Measurements from ENCODE around the gene PDE4D.

Gene PDE4D

DNA sequence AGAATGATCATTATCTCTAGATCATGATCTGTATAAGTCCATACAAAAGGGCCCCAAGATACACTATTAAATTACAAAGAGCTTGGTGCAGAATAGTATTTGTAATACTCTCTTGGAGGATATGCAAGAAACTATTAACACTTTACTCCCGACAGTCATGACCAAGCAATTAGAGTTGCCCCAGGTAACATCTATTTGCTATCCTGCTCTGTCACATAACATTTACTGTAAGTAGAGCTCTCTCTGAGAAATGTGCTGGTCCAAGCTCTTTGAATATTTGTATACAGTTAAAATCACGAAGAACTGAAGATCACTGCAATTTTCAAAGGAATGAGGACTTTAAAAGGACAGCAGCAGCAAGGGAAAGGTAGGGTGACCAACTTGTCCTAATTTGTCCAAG, 757.0 kb downstream of the PDE4D start:
- no peak for DNase-seq (ENCODE audit: low read depth)

DNA sequence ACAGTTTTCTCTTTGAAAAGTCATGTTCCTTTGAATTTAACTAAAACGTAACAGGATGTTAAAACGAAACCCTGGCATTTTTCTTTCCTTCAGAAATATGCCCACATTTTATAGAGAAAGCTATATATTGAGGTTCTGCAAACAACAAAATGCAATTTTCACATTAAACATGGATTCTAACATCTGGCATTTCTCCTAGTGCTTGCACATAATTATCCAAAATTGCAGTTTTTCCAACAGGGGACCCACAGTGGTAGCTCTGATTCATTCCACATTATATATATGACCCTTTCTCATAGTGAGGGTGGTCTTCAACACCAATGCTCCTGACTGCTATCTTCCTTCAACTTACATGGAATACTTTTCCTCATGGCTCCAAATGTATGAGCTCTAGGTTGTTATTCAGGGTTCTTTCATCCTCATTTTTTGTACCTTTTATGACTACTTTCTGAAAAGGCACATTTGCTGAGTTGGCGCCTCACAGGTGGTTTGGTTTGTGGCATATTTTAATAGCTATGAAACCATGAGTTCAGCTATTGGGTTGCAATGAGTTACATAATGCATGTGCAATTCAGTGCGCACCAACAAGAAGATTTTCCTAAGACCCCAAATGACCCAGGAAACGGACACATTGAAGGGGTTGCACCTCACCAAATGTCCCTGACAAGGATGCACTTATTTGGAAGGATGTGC, 758.9 kb downstream of the PDE4D start:
- DNase-seq (ENCODE audit: low read depth): no peak

DNA sequence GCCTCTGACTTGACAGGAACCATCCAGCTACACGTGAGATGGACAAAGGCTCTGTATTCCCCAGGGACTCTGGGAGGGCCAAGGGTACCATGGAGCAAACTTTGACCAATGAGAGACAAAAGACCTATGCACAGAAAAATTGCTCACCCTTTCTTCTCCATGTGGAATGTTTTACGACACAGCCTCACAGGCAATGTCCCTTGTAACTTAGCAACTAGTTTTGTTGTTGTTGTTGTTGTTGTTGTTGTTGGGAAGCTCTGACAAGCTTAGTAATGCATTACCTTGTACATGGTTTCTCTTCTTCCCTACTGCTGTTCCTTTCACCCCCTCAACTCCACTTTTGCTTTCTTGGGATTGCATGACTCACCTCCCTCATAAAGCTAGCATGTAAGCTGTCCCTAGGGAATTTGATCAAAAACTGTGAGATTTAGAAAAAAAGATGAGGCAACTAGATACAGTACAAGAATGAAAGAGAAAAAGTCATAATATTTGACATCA, 759.7 kb downstream of the PDE4D start:
- DNase-seq (ENCODE audit: low read depth): no peak

DNA sequence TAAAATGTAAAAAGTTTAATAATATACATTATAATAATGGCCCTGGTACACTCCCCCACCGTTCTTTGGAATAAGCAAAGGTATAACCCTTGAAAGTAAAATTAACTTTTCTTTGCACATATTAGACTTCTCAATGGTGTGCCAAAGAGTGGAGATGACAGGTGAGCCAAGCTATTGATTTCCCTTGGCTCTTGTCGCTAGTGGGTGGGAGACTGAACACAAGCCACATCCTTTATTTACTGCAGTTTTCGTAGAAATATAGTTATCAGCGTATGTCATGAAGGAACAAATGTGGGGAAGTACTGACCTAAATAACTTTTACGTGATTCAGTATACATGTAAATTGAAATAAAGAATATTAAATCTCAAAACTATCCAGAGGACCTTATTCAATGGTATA, 761.4 kb downstream of the PDE4D start:
- DNase-seq (ENCODE audit: low read depth): no peak

DNA sequence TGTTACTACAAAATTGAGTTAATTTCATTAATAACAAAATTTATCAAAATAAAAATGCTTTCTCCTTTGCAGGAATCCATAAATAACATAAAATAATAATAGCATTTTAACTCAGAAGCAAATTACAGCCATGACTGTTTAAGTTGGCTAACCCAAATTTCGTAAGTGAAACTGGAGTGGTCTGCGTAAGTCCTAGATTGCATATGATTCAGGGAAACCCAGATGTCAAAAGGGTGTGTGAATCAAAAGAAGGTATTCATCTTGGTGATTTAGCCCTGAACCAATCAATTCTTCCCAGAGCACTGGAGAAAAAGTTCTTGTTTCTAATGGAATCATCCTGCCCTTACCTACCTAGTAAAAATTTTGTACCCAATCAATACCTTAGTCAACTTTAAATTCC, 763.1 kb downstream of the PDE4D start:
- no peak for DNase-seq (ENCODE audit: low read depth)

DNA sequence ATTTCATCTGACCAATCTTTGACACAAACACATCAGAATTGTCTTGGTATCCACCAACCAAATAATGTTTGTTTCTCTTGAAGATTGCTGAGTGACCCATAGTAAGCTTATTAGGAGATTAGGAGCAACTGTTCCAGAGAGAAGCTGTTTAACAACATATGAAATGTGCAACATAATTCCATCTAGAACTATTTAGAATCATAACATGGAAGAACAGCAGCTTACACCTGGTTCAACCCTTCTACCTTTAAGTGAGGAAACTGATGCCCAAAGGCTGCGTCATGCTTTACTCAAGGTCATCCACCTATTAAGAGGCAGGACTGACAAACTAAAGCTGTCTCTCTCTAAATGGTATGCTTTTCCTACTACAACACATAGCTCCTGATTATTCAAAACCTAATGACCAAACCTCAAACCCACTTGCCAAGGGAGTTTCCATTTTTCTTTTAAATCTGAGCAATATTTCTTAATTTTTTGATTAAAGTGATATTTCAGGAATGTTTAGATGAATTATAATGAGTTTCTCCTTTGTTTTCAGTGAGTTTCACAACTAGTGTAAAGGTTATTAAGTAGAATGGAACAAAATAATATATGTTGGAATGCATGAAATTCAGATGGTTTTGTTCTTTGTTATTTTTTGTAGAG, 764.8 kb downstream of the PDE4D start:
- no peak for DNase-seq (ENCODE audit: low read depth)

DNA sequence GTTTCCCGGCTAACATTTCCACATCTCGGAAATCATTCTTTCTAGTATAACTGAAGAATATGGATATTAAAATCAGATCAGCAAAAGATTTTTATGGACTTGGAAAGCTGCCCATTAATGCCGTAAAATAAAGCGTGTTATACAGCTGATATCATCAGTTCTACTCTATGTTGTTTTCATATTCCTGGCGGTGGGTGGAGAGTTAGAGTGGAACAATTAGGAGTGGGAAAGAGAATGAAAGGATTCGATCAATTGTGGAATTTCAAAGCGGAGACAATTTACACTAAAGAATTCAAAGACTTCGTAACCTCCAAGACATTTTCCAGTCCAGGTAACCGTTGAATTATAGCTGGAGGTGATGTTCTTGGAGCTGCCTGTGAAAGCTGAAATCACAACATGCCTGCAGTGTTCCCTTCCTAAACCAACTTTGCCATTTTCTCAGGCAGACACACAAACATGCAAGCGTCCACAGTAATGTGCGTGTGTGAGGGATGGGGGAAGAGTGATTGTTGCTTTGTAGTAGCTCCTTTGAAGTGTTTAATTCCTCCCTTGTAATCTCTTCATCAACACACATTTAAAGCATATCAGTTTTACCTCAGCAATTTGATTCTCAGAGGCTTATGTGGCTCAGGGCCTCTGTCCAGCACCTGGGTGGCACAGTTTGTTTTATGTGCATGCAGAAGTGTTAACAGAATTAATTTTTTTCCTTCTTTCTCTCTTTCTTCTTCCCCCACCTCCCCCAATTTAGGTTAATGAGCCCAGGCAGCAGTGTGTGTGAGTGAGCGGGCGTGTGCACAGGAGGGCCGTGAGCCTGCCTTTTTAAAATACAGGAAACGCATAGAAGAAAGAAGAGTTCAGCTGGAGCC, 766.6 kb downstream of the PDE4D start:
- no peak for DNase-seq (ENCODE audit: low read depth)

DNA sequence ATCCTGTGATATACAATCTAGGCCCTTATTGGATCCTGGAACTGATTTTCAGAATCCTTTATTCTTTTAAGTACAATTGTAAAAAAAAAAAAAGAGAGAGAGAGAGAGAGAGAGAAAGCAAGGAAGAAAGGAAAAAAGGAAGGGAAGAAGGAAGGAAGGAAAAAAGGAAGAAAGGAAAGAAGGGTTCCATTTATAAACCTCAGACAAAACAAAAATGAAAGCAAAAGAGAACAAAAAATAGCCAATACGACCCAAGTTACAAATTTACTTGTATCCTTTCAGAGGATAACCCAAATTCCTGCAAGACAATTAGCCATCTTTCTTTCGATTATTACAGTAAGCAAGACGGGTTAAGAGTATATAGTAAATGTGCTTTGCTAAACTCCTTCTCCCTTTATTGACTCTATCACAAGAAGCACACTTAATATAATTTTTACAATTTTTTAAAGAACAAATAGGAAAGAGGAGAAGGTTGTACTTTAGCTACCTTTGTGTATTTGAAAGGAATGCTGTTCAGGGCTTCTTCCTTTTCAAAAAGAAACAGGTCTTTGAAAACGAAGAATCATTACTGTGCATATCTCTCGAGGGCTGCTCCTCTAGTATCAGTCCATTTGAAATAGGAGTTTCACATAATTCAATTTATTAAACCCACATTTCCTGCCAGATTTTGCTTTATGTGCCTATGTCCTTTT, 767.4 kb downstream of the PDE4D start:
- DNase-seq (ENCODE audit: low read depth): no peak

DNA sequence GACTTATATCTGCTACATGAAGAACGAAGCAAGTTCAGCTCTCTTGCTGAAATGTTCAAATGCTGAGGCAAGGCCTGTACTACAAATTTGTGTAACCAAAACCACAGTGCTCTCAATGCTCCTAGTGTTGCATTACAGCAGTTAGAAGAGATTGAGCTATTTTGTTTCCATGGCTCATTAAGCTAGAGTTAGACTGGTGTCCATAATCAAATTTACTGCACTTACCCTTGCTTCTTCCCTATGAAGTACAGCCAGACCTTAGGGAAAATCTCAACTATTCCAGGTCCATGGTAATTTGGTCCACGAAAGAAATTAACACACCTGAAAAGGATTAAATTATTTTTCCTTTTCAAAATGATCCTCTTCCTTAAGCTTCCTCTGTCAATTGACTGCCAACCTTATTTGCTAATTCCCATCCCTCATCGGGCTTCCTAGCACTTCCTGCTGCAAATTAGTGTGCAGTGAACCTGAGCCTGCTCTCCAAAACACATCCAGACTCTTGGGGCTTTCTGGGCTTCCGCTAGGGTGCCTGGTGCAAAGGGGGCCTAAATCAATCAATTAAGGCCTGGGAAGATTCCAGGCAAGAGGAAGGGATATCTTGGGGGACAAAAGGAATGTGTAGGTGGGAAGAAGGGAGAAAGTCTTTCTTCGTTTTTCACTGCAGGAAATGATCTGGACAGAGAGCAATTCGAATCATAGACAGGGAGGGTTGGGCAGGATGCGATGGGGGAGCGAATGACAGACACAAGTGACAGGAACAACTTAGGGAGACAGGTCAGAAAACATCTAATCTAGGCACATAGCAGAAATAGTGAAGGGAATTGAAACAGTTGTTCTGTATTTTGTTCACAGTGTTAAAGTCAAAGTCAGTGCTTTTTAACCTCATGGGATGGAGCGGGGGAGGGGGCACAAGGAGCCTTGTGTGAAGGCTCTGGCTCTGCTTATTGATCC, 768.2 kb downstream of the PDE4D start:
- DNase-seq (ENCODE audit: low read depth): no peak

DNA sequence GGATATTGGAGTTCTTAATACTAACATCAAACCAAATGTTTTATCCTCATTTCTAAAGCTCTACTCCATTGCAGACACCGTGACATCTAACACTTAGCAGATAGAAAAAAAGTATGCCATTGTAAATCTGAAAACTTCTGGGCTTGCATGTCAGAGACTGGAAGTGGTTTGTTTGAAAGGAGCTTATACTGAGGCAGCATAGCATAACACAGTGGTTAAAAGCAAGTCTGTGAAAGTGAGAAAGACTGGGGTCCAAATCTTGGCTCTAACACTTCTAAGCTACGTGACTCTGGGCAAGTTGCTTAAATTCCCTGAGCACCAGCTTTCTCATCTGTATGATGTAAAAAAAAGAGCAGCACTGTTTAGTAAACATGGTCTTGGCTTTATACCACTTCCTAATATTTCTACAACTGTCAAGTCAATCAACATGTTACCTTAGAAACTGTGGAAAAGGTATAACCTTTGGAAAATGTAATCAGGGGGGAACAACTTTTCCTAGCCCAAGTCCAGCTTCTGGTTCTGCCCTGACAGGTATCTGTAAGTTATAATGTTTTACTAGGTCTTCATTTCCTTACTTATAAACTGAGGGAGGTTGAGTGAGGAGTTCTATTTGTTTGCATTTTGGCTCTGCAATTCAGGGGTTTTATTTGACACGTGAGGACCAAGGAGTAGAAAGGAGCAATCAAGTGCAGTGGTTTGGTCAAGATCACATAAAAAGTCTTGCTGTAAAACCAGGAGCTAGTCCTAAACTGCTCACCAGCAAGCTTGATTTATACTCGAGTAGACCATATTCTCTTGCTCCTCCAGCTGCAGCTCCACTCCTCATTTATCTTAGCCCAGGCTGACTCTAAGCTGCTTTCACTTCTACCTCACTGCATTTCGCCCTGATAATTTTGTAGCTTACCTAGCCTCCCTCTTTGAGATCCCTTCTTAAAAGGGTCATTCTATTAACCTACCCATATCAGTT, 769.6 kb downstream of the PDE4D start:
- no peak for DNase-seq (ENCODE audit: low read depth)

DNA sequence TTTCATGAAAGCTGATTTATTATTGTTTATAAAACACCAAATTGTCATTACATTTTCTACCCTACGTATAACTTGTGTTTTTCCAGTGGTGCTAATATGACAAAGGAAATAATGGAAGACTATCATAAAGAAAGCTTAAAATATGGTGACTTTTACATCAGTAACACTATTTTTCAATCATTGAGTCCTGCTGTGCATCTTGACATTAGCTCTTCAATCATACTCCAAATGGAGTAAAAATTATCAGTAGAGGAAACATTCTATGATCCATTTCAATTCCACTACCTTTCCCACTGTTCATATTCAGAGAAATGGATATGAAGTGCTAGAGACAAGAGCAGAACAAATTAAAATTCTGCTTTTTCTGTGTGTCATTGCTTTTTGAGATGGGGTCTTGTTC, 774.0 kb downstream of the PDE4D start:
- DNase-seq (ENCODE audit: low read depth): no peak

DNA sequence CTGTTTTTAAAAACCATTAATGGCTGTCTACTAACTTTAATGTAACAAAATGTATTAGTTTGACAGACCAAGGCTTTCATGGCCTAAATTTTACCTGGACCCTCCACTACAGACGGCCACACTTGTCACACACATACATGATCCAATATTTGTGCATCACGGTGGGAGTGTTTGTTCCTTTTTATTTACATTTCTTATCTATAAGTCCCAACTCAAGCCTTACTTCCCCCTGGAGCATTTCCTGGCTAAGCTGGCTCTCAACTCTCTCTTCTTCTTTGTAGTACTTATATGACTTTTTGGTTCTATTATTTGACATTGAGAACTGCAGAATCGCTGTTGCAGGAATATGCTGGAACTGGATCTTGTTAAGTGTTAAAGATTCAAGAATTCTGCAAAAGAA, 776.2 kb downstream of the PDE4D start:
- DNase-seq (ENCODE audit: low read depth): no peak

DNA sequence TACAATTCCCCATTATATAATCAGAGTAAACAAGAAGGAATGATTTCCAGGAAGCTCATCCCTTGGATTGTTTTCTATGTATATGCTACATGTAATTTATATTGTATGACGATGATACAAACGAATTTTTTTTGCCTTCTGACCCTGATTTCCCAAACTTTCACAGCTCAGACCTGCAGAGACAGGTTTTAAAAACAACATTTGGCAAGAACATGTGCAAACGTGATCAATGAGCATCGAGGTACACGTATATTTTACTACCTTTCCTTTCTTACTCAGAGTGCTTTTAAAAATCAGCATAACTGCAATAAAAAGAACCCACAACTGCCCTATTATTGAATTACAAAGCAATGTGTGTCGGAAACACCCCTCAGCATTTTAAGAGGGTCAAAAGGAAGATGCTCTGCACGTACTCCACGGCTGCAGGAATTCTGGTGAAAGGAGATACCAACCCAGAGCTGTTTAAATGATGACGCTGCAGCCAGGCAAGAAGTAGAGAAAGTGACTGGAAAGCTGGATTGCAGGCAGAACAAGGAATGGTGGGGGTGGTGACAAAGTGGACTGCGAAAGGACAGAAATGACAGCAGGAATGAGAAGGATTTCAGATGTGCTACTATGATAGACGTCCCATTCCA, 777.2 kb downstream of the PDE4D start:
- no peak for DNase-seq (ENCODE audit: low read depth)

DNA sequence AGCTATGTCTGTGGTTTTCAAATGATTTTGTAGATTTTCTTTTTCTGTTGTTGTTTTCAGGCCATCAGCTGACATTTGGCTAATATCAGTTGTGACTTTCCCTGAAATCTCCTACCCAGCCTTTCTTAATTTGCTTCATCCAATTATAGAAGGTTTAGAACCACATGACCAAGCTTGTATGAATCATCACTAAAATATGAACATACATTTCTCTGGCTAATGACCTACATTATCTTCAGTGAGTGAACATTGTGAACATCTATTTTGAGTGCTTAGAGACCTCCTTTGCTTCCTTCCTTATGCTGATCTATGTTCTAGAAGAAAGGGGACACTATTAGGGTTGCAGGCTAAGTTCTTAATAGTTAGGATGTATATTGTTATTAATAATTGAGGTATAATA, 778.2 kb downstream of the PDE4D start:
- DNase-seq (ENCODE audit: low read depth): no peak

DNA sequence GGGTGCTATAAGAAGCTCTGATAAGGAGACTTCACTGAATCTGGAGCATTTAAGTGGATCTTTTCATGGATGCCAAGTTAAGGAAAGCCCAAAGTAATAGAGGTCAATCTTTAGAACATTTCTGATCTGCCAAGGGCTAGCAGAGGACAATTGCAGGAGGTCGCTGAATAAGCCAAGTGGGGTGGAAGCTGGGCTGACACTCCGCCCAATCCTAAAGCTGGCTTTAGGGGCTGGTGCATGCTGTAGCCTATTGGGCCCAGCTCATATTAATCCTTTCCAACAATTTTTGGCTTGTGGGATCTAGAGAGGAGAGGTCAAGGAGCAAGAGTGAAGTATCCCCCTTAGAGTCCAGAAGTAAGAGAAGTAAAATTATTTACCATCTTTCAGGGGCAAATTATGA, 784.1 kb downstream of the PDE4D start:
- no peak for DNase-seq (ENCODE audit: low read depth)

DNA sequence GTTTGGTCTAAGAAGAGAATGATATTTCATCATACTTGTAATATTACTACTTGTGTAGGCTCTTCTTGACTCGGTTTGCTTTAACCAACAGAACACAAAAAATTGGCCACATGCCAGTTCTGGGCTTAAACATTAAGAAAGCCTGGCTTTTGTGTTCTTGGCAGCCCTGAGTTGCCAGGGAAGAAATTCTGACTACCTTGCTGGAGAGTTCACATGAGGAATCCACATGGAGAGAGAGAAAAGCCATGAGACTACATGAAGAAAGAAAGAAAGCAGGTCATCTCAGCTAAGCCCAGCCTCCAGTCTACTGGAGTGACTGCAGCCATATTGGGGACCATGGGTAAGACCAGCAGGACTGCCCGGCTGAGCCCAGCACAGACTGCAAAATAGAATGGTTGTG, 785.8 kb downstream of the PDE4D start:
- no peak for DNase-seq (ENCODE audit: low read depth)

DNA sequence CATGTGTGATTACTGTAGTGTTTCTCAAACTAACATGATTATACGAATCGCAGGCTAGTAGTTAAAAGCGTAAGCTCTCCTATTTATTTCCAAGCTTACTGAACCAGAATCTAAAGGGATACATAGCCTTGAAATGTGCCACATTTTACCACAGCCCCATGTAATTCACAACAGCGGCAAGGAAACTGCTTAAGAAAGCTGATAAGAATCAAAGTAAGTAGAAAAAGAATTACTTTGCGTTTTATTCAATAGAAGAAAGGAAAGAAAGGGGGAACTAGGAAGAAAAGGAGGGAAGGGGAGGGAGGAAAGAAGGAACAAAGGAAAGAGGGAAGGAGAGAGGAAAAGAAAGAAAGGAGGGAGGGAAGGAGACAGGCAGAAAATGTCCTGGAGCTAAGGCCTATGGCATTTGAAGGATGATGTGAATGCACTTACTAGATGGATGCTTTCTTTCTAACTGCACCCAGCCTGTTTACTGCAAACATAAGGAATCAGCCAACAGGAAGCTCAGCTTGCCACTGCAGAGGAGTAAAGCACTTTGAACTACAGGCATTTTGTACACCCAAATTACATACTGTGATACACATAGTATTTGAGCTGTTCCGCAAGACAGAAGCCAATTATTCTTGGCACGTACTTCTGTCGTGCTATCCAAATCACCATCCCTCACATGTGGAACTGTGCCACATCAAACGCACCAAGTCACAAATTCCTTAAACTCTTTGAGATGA, 789.0 kb downstream of the PDE4D start:
- DNase-seq (ENCODE audit: low read depth): no peak

DNA sequence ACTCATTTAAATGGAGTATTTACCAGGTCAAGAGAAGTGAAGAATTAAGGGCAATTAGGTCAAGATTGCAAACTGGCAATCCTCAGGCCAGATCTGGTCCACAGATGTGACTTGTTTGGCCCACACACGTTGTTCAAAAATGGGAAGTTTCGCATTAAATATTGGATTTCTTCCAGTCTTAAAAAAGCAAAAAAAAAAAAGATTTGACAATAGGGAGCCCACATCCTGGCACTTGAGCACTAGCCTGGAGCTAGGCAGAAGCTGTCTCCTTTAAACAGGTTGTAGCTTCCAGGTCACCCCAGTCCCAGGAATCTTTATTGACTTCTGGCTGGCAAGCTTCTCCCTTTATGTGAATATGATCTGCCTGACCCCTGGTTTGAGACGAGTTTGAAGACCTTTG, 790.2 kb downstream of the PDE4D start:
- no peak for DNase-seq (ENCODE audit: low read depth)

DNA sequence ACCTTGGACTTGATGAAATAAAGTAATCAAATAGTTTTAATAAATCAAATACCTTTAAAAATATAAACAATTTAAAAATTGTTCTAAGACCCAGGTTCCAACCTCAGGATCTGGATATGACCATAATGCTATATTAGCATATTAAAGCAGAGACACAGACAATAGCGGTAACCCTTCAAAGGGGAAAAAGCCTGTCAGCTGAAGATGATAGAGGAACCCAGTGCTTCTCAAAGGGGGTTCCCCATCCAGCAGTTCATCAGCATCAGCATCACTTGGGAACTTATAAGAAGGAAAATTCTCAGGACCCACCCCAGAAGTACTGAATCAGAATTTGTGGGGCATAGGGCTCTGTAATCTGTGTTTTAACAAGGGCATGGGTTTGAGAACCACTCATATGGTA, 791.1 kb downstream of the PDE4D start:
- no peak for DNase-seq (ENCODE audit: low read depth)

Measured in activated T-cell treated with anti-CD3 and anti-CD28 coated beads for 24 hours (primary cell).